Epithelial cell of proximal tubule (primary cell): ENCODE measurements around the gene RHOB. TPM values are rescaled to one million over a fixed set of nuclear protein-coding genes. Genes with fewer than 3 reads are reported as not detected.

Experiments used
- DNase-seq: peaks from one replicate; pipeline ENCODE4 v3.0.0-alpha.2; 2011; ENCODE audit warnings: low read depth
- H3K4me3 ChIP-seq: 2 replicates; pipeline ENCODE4 v1.5.1; 2011; ENCODE audit warnings: low read depth, mild to moderate bottlenecking, low read length
- CTCF ChIP-seq: conservative IDR thresholded peaks from 2 replicates; pipeline ENCODE4 v1.5.1; 2012; ENCODE audit warnings: low read depth, mild to moderate bottlenecking, low read length
- total RNA-seq: library from RNA; depleted of rRNA; stranded (reverse); fragments of >200 nt; gene quantifications from 2 replicates; pipeline ENCODE4 v1.2.3, GENCODE V29; 2015

The RHOB gene
- total RNA-seq, 1 donor from 2014 or later = 160 TPM

GRCh38 chr2:20484034-20484617 lies 37.3 kb downstream of the RHOB start:
- no peak for TF ChIP-seq CTCF
- DNase-seq = no peak
- H3K4me3 ChIP-seq = no peak overlapping the region

GRCh38 chr2:20484810-20485611 lies 38.1 kb downstream of the RHOB start:
- no peak for DNase-seq
- TF ChIP-seq CTCF = no peak
- H3K4me3 ChIP-seq = no peak overlapping the region

GRCh38 chr2:20485612-20486388 lies 38.9 kb downstream of the RHOB start:
- no peak for DNase-seq
- no peak for TF ChIP-seq CTCF
- H3K4me3 ChIP-seq = no peak overlapping the region

- no peak for TF ChIP-seq CTCF
- no peak for DNase-seq
- no peak overlapping the region for H3K4me3 ChIP-seq
These were observed 39.7 kb downstream of the RHOB start for GRCh38 chr2:20486571-20486970.

DNA sequence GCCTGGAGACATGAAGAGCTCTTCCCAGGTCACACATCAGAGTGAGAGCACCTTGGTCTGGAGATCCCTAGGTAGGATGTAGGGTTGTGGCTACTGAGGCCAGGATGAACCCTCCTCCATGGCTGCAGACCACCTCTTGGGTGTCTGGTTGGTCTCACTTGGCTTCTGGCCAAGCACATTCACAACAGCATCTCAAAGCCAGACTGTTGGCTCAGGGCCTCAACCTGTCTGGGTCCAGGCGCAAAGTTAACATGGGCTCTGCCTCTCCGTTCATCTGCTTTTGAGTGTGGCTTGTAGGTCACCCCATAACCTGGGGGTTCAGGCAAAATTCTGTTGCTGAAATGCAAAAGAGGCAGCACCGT lies 40.1 kb downstream of the RHOB start:
- no peak for TF ChIP-seq CTCF
- no peak overlapping the region for H3K4me3 ChIP-seq
- no peak for DNase-seq

- TF ChIP-seq CTCF = no peak
These were observed 40.7 kb downstream of the RHOB start for GRCh38 chr2:20487392-20488174.

More at GRCh38 chr2:20487392-20488174, 40.7 kb downstream of the RHOB start:
- DNase-seq = no peak
- H3K4me3 ChIP-seq = no peak overlapping the region
